ENCODE results near the gene EYS. TPM values are rescaled to one million over a fixed set of nuclear protein-coding genes. Genes with fewer than 3 reads are reported as not detected.
"Not testable (repeated sequence)": the region's sequence is repeated elsewhere in the genome, so short reads cannot be mapped to it uniquely, and the experiment has no call there.

The EYS gene
- total RNA-seq, 2 donors from 2014 or later = 0.18 to 3.5 TPM

DNA sequence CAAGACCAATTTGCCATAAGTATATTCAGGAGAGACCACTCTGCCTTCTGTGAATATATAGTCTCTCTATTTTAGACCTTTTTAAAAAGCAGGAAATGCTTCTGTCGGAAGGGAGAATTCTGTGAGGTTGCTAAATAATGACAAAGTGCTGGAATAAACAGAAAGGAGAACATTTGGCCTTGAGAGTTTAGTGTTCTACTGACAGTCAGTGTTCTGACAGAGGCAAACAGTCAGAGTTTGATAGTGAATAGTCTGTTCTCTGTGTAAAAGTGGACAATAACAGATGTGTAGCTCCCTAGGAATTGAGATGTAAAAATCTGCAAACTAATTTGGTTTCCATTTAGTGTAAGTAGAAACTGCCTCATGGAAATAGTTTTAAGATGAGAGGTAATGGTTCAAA, 1850.8 kb downstream of the EYS start:
- TF ChIP-seq CTCF (IDR thresholded peaks at IDR 0.05) (no peak), POLR2A (IDR thresholded peaks at IDR 0.05) (no peak), POLR2AphosphoS5 (IDR thresholded peaks at IDR 0.05) (no peak)
- no peak overlapping the region for H3K27ac ChIP-seq
- 47% methylated on average over 1 of the region's 1 CpG for WGBS

GRCh38 chr6:63844287-63844686, 1862.7 kb downstream of the EYS start:
- TF ChIP-seq CTCF (IDR thresholded peaks at IDR 0.05) = no peak
- TF ChIP-seq POLR2A (IDR thresholded peaks at IDR 0.05) = no peak
- no peak for TF ChIP-seq POLR2AphosphoS5 (IDR thresholded peaks at IDR 0.05)
- no peak for DNase-seq (ENCODE audit: low spot score)
- Histone ChIP-seq H3K9me3 (no peaks in the 10 kb centered on the region), H3K27ac (no peak overlapping the region), H3K4me1 (replicated peaks) (no peaks in the 10 kb centered on the region), H3K4me3 (no peak overlapping the region), H3K27me3 (replicated peaks; ENCODE audit: insufficient read depth) (no peaks in the 10 kb centered on the region), H3K36me3 (no peaks in the 10 kb centered on the region)
- intact Hi-C loops (cut with DNase I) = no loop called here
- 100% methylated on average over 2 of the region's 2 CpGs for WGBS

More for the DNA sequence above, 1850.8 kb downstream of the EYS start:
- intact Hi-C loops (cut with DNase I) = no loop called here
- H3K9me3 ChIP-seq = no peaks in the 10 kb centered on the region
- H3K27me3 ChIP-seq (replicated peaks; ENCODE audit: insufficient read depth) = no peaks in the 10 kb centered on the region
- no peak overlapping the region for H3K4me3 ChIP-seq
- no peaks in the 10 kb centered on the region for H3K4me1 ChIP-seq (replicated peaks)
- DNase-seq (ENCODE audit: low spot score) = no peak
- no peaks in the 10 kb centered on the region for H3K36me3 ChIP-seq

GRCh38 chr6:63839485-63839884, 1867.5 kb downstream of the EYS start:
- intact Hi-C loops (cut with DNase I) = no loop called here
- Histone ChIP-seq H3K36me3 (no peaks in the 10 kb centered on the region), H3K27me3 (replicated peaks; ENCODE audit: insufficient read depth) (no peaks in the 10 kb centered on the region), H3K4me3 (no peak overlapping the region), H3K4me1 (replicated peaks) (no peaks in the 10 kb centered on the region), H3K9me3 (no peaks in the 10 kb centered on the region), H3K27ac (no peak overlapping the region)
- no peak for DNase-seq (ENCODE audit: low spot score)
- 79% methylated on average over 2 of the region's 2 CpGs for WGBS
- TF ChIP-seq CTCF (IDR thresholded peaks at IDR 0.05) (no peak), POLR2AphosphoS5 (IDR thresholded peaks at IDR 0.05) (no peak), POLR2A (IDR thresholded peaks at IDR 0.05) (no peak)

DNA sequence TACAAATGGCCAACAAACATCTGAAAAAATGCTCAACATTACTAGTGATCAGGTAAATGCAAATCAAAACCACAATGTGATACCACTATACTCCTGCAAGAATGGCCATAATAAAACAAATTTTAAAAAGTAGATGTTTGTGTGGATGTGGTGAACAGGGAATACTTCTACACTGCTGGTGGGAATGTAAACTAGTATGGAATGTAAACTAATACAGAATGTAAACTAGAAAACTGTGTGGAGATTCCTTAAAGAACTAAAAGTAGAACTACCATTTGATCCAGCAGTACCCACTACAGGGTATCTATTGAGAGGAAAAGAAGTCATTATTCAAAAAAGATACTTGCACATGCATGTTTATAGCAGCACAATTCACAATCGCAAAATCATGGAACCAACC, 1878.3 kb downstream of the EYS start:
- intact Hi-C loops (cut with DNase I); H3K4me3 ChIP-seq; H3K27ac ChIP-seq; H3K36me3 ChIP-seq; H3K27me3 ChIP-seq (replicated peaks; ENCODE audit: insufficient read depth); DNase-seq (ENCODE audit: low spot score); H3K4me1 ChIP-seq (replicated peaks); H3K9me3 ChIP-seq: not testable (repeated sequence)
- 92% methylated on average over 1 of the region's 1 CpG for WGBS

GRCh38 chr6:63824722-63825121, 1882.3 kb downstream of the EYS start:
- intact Hi-C loops (cut with DNase I) = no loop called here
- H3K36me3 ChIP-seq = no peaks in the 10 kb centered on the region
- H3K4me1 ChIP-seq (replicated peaks) = no peaks in the 10 kb centered on the region
- WGBS = 80% methylated on average over 6 of the region's 6 CpGs
- no peaks in the 10 kb centered on the region for H3K27me3 ChIP-seq (replicated peaks; ENCODE audit: insufficient read depth)
- no peak for TF ChIP-seq CTCF (IDR thresholded peaks at IDR 0.05)
- no peak for TF ChIP-seq POLR2AphosphoS5 (IDR thresholded peaks at IDR 0.05)
- no peak for TF ChIP-seq POLR2A (IDR thresholded peaks at IDR 0.05)
- no peak overlapping the region for H3K27ac ChIP-seq
- H3K9me3 ChIP-seq = no peaks in the 10 kb centered on the region
- DNase-seq (ENCODE audit: low spot score) = no peak
- no peak overlapping the region for H3K4me3 ChIP-seq
